PC-3 (cell line): Measurements from ENCODE around the gene TRAPPC10. TPM values are rescaled to one million over a fixed set of nuclear protein-coding genes. Genes with fewer than 3 reads are reported as not detected.

Experiments used
- ATAC-seq: fragments of 200-7000 bp; cut with Tn5 transposase; 2 replicates; pipeline ENCODE4 v1.9.1; 2020; ENCODE audit warnings: mild to moderate bottlenecking, moderate library complexity
- BruUV-seq: library from RNA; stranded (reverse); fragments of 400-500 nt; replicated peaks from 2 replicates; lab custom pipeline; 2021; lab: Mats Ljungman, UMichigan
- CTCF ChIA-PET: fragments of 300-600 bp; sonication (Branson Sonifier 250); formaldehyde crosslinking; loops from one replicate; lab custom pipeline; 2022; ENCODE audit warnings: antibody characterized with exemption; lab: Charles Lee
- POLR2A ChIA-PET: fragments of 300-600 bp; sonication (Branson Sonifier 250); formaldehyde crosslinking; loops from one replicate; lab custom pipeline; 2022; ENCODE audit warnings: antibody characterized with exemption; ENCODE audit not compliant: unreplicated experiment; lab: Charles Lee
- DNase-seq: peaks from one replicate; pipeline ENCODE4 v3.0.0-alpha.2; 2015
- H2AFZ ChIP-seq: fragments of 300-600 bp; sonication (generic); 2 replicates; pipeline ENCODE4 v1.6.0; 2016; ENCODE audit warnings: antibody characterized with exemption, low read length
- H3F3A ChIP-seq: fragments of 300-600 bp; sonication (generic); one replicate; pipeline ENCODE4 v1.6.0; 2017; ENCODE audit warnings: antibody characterized with exemption, low read length, control low read depth, mild to moderate bottlenecking; ENCODE audit not compliant: unreplicated experiment
- H3K27ac ChIP-seq: fragments of 300-600 bp; sonication (generic); 2 replicates; pipeline ENCODE4 v1.5.1; 2016; ENCODE audit warnings: mild to moderate bottlenecking, low read length
- H3K27me3 ChIP-seq: fragments of 300-600 bp; sonication (generic); 2 replicates; pipeline ENCODE4 v1.6.1; 2016; ENCODE audit warnings: low read length, mixed read lengths
- H3K36me3 ChIP-seq: fragments of 300-600 bp; sonication (generic); 2 replicates; pipeline ENCODE4 v1.6.1; 2016; ENCODE audit warnings: low read depth, mixed run types, low read length, mixed read lengths
- H3K4me1 ChIP-seq: fragments of 300-600 bp; sonication (generic); 2 replicates; pipeline ENCODE4 v1.5.1; 2016; ENCODE audit warnings: low read length; ENCODE audit not compliant: insufficient read depth
- H3K4me2 ChIP-seq: fragments of 300-600 bp; sonication (generic); 2 replicates; pipeline ENCODE4 v1.6.0; 2016; ENCODE audit warnings: low read length
- H3K4me3 ChIP-seq: fragments of 300-600 bp; sonication (generic); 2 replicates; pipeline ENCODE4 v1.5.1; 2016; ENCODE audit warnings: mild to moderate bottlenecking, low read length, mixed read lengths
- H3K79me2 ChIP-seq: fragments of 300-600 bp; sonication (generic); 2 replicates; pipeline ENCODE4 v1.6.1; 2017; ENCODE audit warnings: low read length, mixed read lengths
- H3K9ac ChIP-seq: fragments of 300-600 bp; sonication (generic); 2 replicates; pipeline ENCODE4 v1.6.0; 2016; ENCODE audit warnings: mild to moderate bottlenecking, low read length
- H3K9me2 ChIP-seq: fragments of 300-600 bp; sonication (generic); replicated peaks from 2 replicates; pipeline ENCODE4 v1.6.1; 2016; ENCODE audit warnings: mixed run types, low read length, mixed read lengths
- H3K9me3 ChIP-seq: fragments of 300-600 bp; sonication (generic); 2 replicates; pipeline ENCODE4 v1.6.1; 2016; ENCODE audit warnings: low read length, mixed read lengths
- H4K20me1 ChIP-seq: fragments of 300-600 bp; sonication (generic); 2 replicates; pipeline ENCODE4 v1.6.1; 2016; ENCODE audit warnings: low read length, mixed read lengths
- EZH2 ChIP-seq: fragments of 300-600 bp; sonication (generic); IDR thresholded peaks from one replicate; pipeline ENCODE4 v1.6.1; 2017; ENCODE audit warnings: antibody characterized with exemption, mild to moderate bottlenecking, low read length; ENCODE audit not compliant: unreplicated experiment
- EZH2phosphoT487 ChIP-seq: fragments of 300-600 bp; sonication (generic); IDR thresholded peaks from 2 replicates; pipeline ENCODE4 v1.6.1; 2018; ENCODE audit warnings: mild to moderate bottlenecking, antibody characterized with exemption, low read length, borderline replicate concordance
- intact Hi-C: fragments of 100-400 bp; cut with micrococcal nuclease; formaldehyde crosslinking; loops from 2 replicates; pipeline ENCODE4 v1.9.0; 2023
- total RNA-seq: library from RNA; depleted of rRNA; stranded (reverse); fragments of >200 nt; gene quantifications from 2 replicates; pipeline ENCODE4 v1.2.3, GENCODE V29; 2014
- TF ChIP-seq, protein P1 (sequence below): fragments of 300-600 bp; sonication (generic); conservative IDR thresholded peaks from 2 replicates; pipeline ENCODE4 v1.5.1; 2017; ENCODE audit warnings: antibody characterized with exemption, low read depth, mild to moderate bottlenecking, low read length

The TRAPPC10 gene
- total RNA-seq, 1 experiment from 2014 or later: 31.4 TPM

GRCh38 chr21:44051462-44051941 lies 39.4 kb downstream of the TRAPPC10 start:
- no peaks in the 10 kb centered on the region for H3K27me3 ChIP-seq
- H3K4me1 ChIP-seq: no peaks in the 10 kb centered on the region
- H4K20me1 ChIP-seq: no peaks in the 10 kb centered on the region
- peaks cover 18% of the 10 kb centered on the region; the same call in 1 of the 2 replicates for H3K36me3 ChIP-seq
- ChIA-PET CTCF (no interaction called here), POLR2A (no interaction called here)
- no peak overlapping the region for H3K4me3 ChIP-seq
- no peak overlapping the region for H2AFZ ChIP-seq
- ATAC-seq (no peak), DNase-seq (no peak)
- peaks cover 24% of the 10 kb centered on the region; the same call in 1 of the 2 replicates for H3K79me2 ChIP-seq
- intact Hi-C loops: no loop called here
- no peaks in the 10 kb centered on the region for H3K9me2 ChIP-seq
- no TSS peak for BruUV-seq
- no peak overlapping the region for H3K27ac ChIP-seq
- no peak for TF ChIP-seq EZH2phosphoT487
- TF ChIP-seq EZH2: no peak
- TF ChIP-seq, protein P1, sequence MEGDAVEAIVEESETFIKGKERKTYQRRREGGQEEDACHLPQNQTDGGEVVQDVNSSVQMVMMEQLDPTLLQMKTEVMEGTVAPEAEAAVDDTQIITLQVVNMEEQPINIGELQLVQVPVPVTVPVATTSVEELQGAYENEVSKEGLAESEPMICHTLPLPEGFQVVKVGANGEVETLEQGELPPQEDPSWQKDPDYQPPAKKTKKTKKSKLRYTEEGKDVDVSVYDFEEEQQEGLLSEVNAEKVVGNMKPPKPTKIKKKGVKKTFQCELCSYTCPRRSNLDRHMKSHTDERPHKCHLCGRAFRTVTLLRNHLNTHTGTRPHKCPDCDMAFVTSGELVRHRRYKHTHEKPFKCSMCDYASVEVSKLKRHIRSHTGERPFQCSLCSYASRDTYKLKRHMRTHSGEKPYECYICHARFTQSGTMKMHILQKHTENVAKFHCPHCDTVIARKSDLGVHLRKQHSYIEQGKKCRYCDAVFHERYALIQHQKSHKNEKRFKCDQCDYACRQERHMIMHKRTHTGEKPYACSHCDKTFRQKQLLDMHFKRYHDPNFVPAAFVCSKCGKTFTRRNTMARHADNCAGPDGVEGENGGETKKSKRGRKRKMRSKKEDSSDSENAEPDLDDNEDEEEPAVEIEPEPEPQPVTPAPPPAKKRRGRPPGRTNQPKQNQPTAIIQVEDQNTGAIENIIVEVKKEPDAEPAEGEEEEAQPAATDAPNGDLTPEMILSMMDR: no peak
- H3K9me3 ChIP-seq: no peaks in the 10 kb centered on the region
- H3K9ac ChIP-seq: no peak overlapping the region
- H3K4me2 ChIP-seq: no peak overlapping the region
- no peaks in the 10 kb centered on the region for H3F3A ChIP-seq

- POLR2A ChIA-PET: no interaction called here
- DNase-seq: no peak
- Histone ChIP-seq H3K9me3 (no peaks in the 10 kb centered on the region), H3K79me2 (peaks cover 24% of the 10 kb centered on the region; the same call in 1 of the 2 replicates), H3K4me2 (no peak overlapping the region), H3K9ac (no peak overlapping the region), H3K9me2 (no peaks in the 10 kb centered on the region), H3K27me3 (no peaks in the 10 kb centered on the region), H2AFZ (no peak overlapping the region), H3K36me3 (peaks cover 18% of the 10 kb centered on the region; the same call in 1 of the 2 replicates), H3K4me3 (no peak overlapping the region), H4K20me1 (no peaks in the 10 kb centered on the region), H3F3A (no peaks in the 10 kb centered on the region), H3K4me1 (no peaks in the 10 kb centered on the region), H3K27ac (no peak overlapping the region)
- no TSS peak for BruUV-seq
- intact Hi-C loops: no loop called here
- ATAC-seq: peak; percentile 33; the same call in 1 of the 2 replicates
- CTCF ChIA-PET: no interaction called here
- TF ChIP-seq EZH2phosphoT487 (no peak), EZH2 (no peak)
- TF ChIP-seq, protein P1: no peak
Measured at GRCh38 chr21:44052071-44052829, 40.1 kb downstream of the TRAPPC10 start.

DNA sequence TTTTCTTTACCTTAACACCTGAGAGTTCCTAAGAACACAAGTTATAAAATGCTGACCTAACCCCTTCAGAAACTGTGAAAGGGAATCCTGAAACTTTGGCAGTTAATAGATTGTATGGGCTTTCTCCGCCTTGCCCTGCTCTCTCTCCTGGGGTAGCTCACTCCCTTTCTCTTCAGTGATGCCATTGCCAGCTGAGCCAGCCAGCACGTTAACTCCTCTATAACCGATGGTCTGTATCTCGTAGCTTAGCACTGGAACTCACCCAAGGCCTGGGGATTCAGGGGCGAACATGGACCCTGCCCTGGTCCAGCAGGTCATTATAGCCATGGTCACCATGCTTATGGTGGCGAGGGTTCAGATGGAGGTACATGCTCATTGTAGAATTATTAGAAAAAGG lies 40.7 kb downstream of the TRAPPC10 start:
- no peak overlapping the region for H3K4me3 ChIP-seq
- POLR2A ChIA-PET: interaction anchor here (0.6 kb wide), 1 partner anchor 8 kb away, joined by 26 read pairs; no protein-coding TSS in a partner anchor
- intact Hi-C loops: no loop called here
- H3K9ac ChIP-seq: no peak overlapping the region
- H3K4me2 ChIP-seq: no peak overlapping the region
- H3F3A ChIP-seq: no peaks in the 10 kb centered on the region
- BruUV-seq: no TSS peak
- CTCF ChIA-PET: no interaction called here
- no peaks in the 10 kb centered on the region for H3K27me3 ChIP-seq
- TF ChIP-seq, protein P1: no peak
- no peak for TF ChIP-seq EZH2phosphoT487
- TF ChIP-seq EZH2: no peak
- H3K9me3 ChIP-seq: no peaks in the 10 kb centered on the region
- peaks cover 20% of the 10 kb centered on the region; the same call in 1 of the 2 replicates for H3K36me3 ChIP-seq
- no peak for DNase-seq
- ATAC-seq: no peak
- H4K20me1 ChIP-seq: no peaks in the 10 kb centered on the region
- H3K9me2 ChIP-seq: no peaks in the 10 kb centered on the region
- H3K79me2 ChIP-seq: peaks cover 20% of the 10 kb centered on the region; the same call in 1 of the 2 replicates
- H3K4me1 ChIP-seq: no peaks in the 10 kb centered on the region
- H3K27ac ChIP-seq: no peak overlapping the region
- no peak overlapping the region for H2AFZ ChIP-seq
